ENCODE results near the gene TBCD.

The TBCD gene

DNA sequence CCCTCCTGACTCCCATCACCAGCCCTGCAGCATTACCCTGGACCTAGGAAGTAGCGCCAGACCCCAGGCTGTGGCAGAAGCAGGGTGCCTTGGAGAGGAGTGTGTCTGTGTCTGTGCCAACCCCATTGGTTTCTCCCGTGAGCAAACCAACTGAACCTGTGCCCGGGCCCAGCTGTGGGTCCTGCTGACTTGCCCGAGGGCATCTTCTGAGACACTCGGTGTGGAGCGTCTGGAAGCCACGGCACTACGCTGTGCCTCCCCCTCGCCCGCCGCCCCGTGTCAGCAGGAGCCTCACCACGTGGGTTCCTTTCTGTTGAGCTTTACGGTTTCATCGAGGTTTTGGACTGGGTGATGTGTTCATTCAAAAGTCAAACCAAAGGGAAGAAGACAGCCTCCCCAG is 60.2 kb downstream of the TBCD start:
- no peak for DNase-seq

- DNase-seq = no peak
Measured at GRCh38 chr17:82812601-82813000, 60.7 kb downstream of the TBCD start.

- no peak for DNase-seq
Measured at GRCh38 chr17:82813299-82814051, 61.6 kb downstream of the TBCD start.

- no peak for DNase-seq
Measured at GRCh38 chr17:82814834-82815233, 63.0 kb downstream of the TBCD start.

GRCh38 chr17:82815354-82815753 is 63.5 kb downstream of the TBCD start:
- DNase-seq = no peak

GRCh38 chr17:82815790-82816305 is 64.0 kb downstream of the TBCD start:
- no peak for DNase-seq

DNA sequence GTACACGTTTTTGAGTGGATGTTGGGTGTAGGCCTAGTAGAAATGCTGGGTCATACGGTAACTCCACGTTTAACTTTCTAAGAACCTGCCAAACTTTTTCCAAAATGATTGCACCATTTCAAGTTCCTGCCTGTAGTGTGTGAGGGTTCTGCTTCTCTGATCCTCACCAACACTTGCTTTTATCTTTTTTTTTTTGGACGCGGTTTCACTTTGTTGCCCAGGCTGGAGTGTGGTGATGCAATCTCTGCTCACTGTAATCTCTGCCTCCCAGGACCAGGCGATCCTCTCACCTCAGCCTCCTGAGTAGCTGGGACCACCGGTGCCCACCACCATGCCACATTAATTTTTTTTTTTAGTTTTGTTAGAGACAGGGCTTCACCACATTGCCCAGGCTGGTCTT is 64.5 kb downstream of the TBCD start:
- no peak for DNase-seq

GRCh38 chr17:82817947-82818346 is 66.1 kb downstream of the TBCD start:
- DNase-seq = no peak

DNA sequence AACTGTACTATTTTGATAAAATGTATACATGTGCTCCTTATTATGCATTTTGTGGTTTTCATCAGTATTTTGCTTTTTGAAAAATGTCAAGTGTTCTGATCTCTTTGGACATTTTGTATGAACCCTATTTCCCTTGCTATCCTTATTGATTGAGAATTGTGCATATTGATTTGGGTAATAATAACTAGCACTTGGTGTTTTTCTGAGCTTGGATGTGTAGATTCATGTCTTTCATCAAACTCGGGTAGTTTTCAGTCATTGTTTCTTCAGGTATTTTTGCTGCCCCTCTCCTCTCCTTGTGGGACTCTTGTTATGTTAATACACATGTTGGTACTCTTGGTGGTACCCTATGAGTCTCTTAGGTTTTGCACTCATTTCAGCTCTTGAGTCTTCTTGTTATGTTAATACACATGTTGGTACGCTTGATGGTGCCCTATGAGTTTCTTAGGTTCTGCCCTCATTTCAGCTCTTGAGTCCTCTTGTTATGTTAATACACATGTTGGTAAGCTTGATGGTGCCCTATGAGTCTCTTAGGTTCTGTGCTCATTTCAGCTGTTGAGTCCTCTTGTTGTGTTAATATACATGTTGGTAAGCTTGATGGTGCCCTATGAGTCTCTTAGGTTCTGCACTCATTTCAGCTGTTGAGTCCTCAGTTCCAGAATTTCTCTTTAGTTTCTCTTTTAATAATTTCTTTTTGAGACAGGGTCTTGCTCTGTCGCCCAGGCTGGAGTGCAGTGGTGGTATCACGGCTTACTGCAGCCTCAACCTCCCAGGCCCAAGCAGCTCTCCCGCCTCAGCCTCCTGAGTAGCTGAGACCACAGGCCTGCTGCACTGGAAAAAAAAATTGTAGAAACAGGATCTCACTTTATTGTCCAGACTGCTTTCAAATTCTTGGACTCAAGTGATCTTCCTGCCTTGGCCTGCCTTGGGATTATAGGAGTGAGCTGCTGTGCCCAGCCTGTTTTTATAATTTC is 68.7 kb downstream of the TBCD start:
- DNase-seq = no peak

DNA sequence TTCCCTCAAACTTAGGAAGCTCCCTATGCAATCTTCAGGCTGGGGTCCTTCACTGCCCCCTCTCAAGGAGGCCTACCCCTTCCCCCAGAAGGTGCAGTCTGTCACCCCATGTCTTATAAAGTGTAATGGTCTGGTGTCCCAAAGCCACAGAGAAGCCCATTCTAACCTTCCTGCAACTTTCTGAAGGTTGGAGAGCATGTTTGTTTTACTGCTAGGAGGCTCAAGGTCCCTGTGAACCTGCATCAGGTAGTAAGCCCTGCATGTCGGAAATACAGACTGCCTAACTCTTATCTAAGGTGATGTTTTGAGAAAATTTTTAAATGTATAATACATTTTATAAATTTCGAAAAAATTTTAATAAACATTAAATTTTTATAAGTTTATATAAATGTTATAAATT is 69.7 kb downstream of the TBCD start:
- no peak for DNase-seq

DNA sequence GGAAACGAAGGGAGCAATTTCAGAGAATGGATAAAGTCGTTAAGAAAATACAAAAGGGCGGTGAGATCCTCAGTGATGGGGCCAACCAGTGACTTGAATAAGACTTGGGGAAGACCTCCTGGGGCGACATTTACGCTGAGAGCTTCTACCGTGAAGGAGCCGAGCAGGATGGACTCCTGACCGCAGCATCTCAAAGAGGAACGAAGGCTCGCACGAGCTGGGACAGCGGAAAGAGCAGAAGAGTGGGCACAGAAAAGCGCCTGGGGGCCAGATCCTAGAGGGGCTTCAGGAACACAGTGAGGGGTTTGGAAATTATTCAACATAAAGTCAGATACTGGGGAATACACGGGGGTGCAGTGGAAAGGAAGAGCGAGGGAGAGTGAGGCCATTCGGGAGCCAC is 70.4 kb downstream of the TBCD start:
- no peak for DNase-seq

GRCh38 chr17:82823004-82823403 is 71.1 kb downstream of the TBCD start:
- DNase-seq = no peak

GRCh38 chr17:82825540-82826124 is 73.8 kb downstream of the TBCD start:
- DNase-seq = no peak

DNA sequence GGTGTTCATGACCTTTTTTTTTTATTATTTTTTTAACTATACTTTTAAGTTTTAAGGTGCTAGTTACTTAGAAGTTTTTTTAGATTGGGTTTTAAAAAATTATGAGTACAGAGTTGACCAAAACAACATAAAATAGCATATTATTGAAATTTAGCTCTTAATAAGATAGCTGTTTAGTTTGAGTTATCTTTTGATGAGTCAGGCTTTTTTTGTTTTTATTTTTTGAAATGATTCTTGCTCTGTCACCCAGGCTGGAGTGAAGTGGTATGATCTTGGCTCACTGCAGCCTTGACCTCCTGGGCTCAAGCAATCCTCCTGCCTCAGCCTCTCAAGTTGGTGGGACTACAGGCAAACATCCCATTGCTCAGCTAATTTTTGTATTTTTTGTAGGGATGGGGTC is 74.3 kb downstream of the TBCD start:
- DNase-seq = no peak

DNA sequence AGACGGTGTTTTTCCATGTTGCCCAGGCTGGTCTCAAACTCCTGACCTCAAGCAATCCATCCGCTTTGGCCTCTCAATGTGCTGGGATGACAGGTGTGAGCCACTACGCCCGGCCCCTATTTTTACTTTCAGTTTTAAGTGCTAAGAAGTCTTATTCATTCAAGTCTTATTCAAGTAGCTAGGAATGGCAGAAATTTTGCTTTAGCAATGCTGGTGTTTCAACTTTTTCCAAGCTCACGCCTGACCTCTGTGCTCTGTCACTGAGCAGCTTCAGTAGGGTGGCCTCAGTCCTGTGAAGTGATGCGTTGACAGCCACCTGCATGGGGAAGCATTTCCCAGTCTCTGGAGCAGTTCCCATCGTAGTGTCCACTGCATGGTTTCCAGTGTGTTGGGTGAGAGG is 75.1 kb downstream of the TBCD start:
- DNase-seq = no peak

GRCh38 chr17:82828875-82829487 is 77.1 kb downstream of the TBCD start:
- no peak for DNase-seq

GRCh38 chr17:82830249-82830661 is 78.4 kb downstream of the TBCD start:
- no peak for DNase-seq

GRCh38 chr17:82831041-82831817 is 79.4 kb downstream of the TBCD start:
- DNase-seq = no peak

DNA sequence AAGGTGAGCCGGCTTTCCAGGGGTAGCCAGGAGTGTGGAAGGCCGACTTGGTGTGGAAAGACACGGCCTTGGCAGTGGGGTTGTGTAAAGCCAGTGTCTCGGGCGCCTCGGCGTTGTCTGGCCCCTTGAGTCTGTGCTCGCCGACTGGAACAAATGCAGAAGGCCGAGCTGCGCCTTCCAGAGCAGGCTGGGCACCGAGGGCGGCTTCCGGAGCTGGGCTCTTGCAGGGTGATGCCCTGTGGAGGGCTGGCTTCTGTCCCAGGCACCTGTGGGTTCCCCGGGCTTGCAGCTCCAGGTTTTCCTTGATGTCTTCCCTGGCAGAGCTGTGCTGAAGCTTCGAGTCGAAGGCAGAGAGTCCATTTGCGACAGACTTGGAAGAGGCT is 79.9 kb downstream of the TBCD start:
- DNase-seq = no peak

DNA sequence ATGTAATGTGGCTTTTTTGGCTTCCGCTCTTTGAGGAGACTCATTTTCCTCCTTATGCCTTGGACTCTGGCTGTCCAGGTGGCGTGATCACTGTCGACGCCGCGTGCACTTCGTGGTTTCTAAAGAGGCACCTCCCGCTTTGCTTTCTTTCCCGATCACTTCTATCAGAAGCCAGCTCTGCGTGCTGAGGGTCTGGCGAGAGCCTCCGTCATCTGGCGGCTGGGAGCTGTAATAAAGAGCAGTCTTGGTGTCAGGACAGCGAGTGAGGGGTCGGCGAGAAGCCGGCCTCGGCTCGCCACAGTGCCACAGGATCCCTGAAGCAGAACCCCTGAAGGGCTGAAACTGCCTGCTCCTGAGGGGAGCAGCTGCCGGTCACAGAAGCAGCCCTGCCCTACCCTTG is 80.5 kb downstream of the TBCD start:
- no peak for DNase-seq

DNA sequence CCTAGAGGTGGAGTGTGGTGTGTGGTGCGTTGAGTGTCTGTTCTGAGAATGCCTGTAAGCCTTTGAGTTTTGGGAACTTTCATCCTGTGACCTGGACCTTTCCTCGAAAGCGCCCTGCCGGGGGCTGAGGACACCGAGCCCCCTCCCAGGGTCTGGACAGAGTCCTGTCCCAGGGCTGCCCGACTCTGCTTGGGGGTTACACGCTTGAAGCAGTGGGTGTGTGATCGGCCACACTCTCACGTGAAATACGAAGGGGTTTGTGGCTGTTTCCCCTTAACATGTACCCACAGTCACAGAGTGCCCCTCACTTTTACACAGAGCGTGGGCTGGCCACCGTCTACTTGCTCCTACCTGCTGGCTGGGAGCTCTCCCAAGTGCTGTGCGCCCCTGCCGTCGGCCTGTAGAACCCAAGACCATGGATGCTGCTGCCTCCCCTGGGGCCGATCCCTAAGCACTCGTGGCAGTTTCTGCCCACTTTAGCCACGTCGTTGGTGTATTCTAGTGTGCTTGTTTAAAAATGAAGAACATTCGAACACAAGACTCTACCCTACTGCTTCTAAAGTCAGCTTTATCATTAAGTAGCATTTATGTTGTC is 81.1 kb downstream of the TBCD start:
- no peak for DNase-seq

DNA sequence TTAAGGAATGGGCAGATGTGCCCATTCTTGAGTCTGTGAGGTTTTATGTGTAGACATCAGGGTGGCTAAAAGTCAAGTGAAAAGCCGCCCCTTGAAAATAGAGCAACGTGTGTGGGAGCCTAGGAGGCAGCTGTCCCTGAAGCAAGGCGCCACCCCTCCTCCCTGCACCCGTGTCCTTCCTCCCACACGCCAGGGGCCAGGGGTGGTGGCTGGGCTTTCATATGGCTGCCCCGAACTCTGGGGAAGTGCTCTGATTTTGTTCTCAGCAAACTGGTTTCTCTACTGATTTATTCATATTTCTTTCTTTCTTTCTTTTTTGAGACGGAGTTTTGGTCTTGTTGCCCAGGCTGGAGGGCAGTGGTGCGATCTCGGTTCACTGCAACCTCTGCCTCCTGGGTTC is 83.3 kb downstream of the TBCD start:
- DNase-seq = no peak
